Transverse colon (tissue), 4 donors: ENCODE measurements around the gene OR6K3.

ENCODE experiments used
- POLR2AphosphoS5 ChIP-seq, 3 donors: sonication (generic); formaldehyde crosslinking; IDR thresholded peaks; one replicate each; pipeline ENCODE4 v1.6.1; 2016; ENCODE audit warnings: antibody characterized with exemption in 3 of 3
- TF ChIP-seq, protein P1 (sequence below), 5 experiments: fragments of 200-600 bp in 3 of 5; fragments of 450-650 bp in 2 of 5; sonication (generic) in 3 of 5; IDR thresholded peaks; 1 replicate in 2 of 5; 2 replicates in 3 of 5; pipeline ENCODE4 v1.5.1; 2016 to 2017; ENCODE audit warnings: antibody characterized with exemption in 5 of 5, inconsistent platforms in 3 of 5, mild to moderate bottlenecking in 2 of 5, moderate library complexity in 1 of 5

- TF ChIP-seq POLR2AphosphoS5 (IDR thresholded peaks at IDR 0.05), result no peak
- TF ChIP-seq, protein P1, sequence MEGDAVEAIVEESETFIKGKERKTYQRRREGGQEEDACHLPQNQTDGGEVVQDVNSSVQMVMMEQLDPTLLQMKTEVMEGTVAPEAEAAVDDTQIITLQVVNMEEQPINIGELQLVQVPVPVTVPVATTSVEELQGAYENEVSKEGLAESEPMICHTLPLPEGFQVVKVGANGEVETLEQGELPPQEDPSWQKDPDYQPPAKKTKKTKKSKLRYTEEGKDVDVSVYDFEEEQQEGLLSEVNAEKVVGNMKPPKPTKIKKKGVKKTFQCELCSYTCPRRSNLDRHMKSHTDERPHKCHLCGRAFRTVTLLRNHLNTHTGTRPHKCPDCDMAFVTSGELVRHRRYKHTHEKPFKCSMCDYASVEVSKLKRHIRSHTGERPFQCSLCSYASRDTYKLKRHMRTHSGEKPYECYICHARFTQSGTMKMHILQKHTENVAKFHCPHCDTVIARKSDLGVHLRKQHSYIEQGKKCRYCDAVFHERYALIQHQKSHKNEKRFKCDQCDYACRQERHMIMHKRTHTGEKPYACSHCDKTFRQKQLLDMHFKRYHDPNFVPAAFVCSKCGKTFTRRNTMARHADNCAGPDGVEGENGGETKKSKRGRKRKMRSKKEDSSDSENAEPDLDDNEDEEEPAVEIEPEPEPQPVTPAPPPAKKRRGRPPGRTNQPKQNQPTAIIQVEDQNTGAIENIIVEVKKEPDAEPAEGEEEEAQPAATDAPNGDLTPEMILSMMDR (IDR thresholded peaks at IDR 0.05), result no peak
Measured at GRCh38 chr1:158717344-158717743, 3.2 kb downstream of the OR6K3 start.
